PC-9 (cell line): ENCODE results near the gene SNPH. TPM values are rescaled to one million over a fixed set of nuclear protein-coding genes. Genes with fewer than 3 reads are reported as not detected.

Experiments
- BruUV-seq: library from RNA; stranded (reverse); fragments of 400-500 nt; replicated peaks from 2 replicates; lab custom pipeline; 2021; lab: Mats Ljungman, UMichigan
- CTCF ChIA-PET: fragments of 300-600 bp; sonication (Branson Sonifier 250); formaldehyde crosslinking; loops from one replicate; lab custom pipeline; 2022; ENCODE audit warnings: antibody characterized with exemption; lab: Charles Lee
- POLR2A ChIA-PET: fragments of 300-600 bp; sonication (Branson Sonifier 250); formaldehyde crosslinking; loops from one replicate; lab custom pipeline; 2022; ENCODE audit warnings: antibody characterized with exemption; ENCODE audit not compliant: unreplicated experiment; lab: Charles Lee
- DNase-seq, 2 experiments: peaks; one replicate each; pipeline versions ENCODE4 v3.0.0 to v3.0.0-alpha.2; 2015 to 2022; ENCODE audit warnings: mixed read lengths in 1 of 2
- H2AFZ ChIP-seq: fragments of 200-600 bp; sonication (generic); 2 replicates; pipeline ENCODE4 v1.8.1; 2017; ENCODE audit warnings: antibody characterized with exemption
- H3F3A ChIP-seq: fragments of 200-600 bp; sonication (generic); 2 replicates; pipeline ENCODE4 v1.8.1; 2017; ENCODE audit warnings: antibody characterized with exemption, mild to moderate bottlenecking, low read depth; ENCODE audit not compliant: insufficient read depth
- H3K27ac ChIP-seq: fragments of 200-600 bp; sonication (generic); 2 replicates; pipeline ENCODE4 v1.6.1; 2016; ENCODE audit warnings: mixed run types
- H3K27me3 ChIP-seq: fragments of 200-600 bp; sonication (generic); 2 replicates; pipeline ENCODE4 v1.6.1; 2016; ENCODE audit warnings: low read depth, mixed run types; ENCODE audit not compliant: insufficient read depth
- H3K36me3 ChIP-seq: fragments of 200-600 bp; sonication (generic); 2 replicates; pipeline ENCODE4 v1.6.1; 2016; ENCODE audit warnings: low read depth, mixed run types
- H3K4me1 ChIP-seq: fragments of 200-600 bp; sonication (generic); replicated peaks from 2 replicates; pipeline ENCODE4 v1.6.1; 2016; ENCODE audit warnings: mixed run types; ENCODE audit not compliant: insufficient read depth
- H3K4me2 ChIP-seq: fragments of 200-600 bp; sonication (generic); 2 replicates; pipeline ENCODE4 v1.6.1; 2017; ENCODE audit warnings: mixed run types
- H3K4me3 ChIP-seq: fragments of 200-600 bp; sonication (generic); 2 replicates; pipeline ENCODE4 v1.6.1; 2016; ENCODE audit warnings: mixed run types
- H3K79me2 ChIP-seq: fragments of 200-600 bp; sonication (generic); 2 replicates; pipeline ENCODE4 v1.6.1; 2017; ENCODE audit warnings: low read depth, mixed run types
- H3K9me2 ChIP-seq: fragments of 200-600 bp; sonication (generic); 2 replicates; pipeline ENCODE4 v1.8.1; 2017; ENCODE audit warnings: mild to moderate bottlenecking; ENCODE audit not compliant: insufficient read depth
- H3K9me3 ChIP-seq: fragments of 200-600 bp; sonication (generic); 2 replicates; pipeline ENCODE4 v1.8.1; 2016; ENCODE audit warnings: low read depth; ENCODE audit not compliant: insufficient read depth
- H4K20me1 ChIP-seq: fragments of 200-600 bp; sonication (generic); 2 replicates; pipeline ENCODE4 v1.8.1; 2017; ENCODE audit not compliant: insufficient read depth
- CTCF ChIP-seq: fragments of 200-600 bp; sonication (generic); conservative IDR thresholded peaks from 2 replicates; pipeline ENCODE4 v1.6.1; 2017; ENCODE audit warnings: mixed run types, antibody characterized with exemption, mild to moderate bottlenecking, moderate library complexity
- EZH2 ChIP-seq: fragments of 200-600 bp; sonication (generic); IDR thresholded peaks from 2 replicates; pipeline ENCODE4 v1.8.0; 2017; ENCODE audit warnings: antibody characterized with exemption, low read depth
- intact Hi-C: fragments of 100-400 bp; cut with micrococcal nuclease; formaldehyde crosslinking; loops from one replicate; pipeline ENCODE4 v1.10.0; 2022; ENCODE audit not compliant: unreplicated experiment
- total RNA-seq: library from RNA; stranded (reverse); gene quantifications from 2 replicates; pipeline ENCODE4 v1.2.3, GENCODE V29; 2021

Gene SNPH
- total RNA-seq, 1 experiment from 2014 or later = 3.4 TPM

GRCh38 chr20:1274485-1275311, 8.6 kb downstream of the SNPH start:
- BruUV-seq = no TSS peak
- Histone ChIP-seq H3K9me2 (no peaks in the 10 kb centered on the region), H3K4me1 (no peaks in the 10 kb centered on the region), H4K20me1 (no peaks in the 10 kb centered on the region), H3K79me2 (no peaks in the 10 kb centered on the region), H3K9me3 (no peaks in the 10 kb centered on the region), H3K27me3 (no peaks in the 10 kb centered on the region), H3K4me2 (no peak overlapping the region), H2AFZ (no peak overlapping the region), H3K27ac (no peak overlapping the region), H3K4me3 (no peak overlapping the region), H3F3A (no peaks in the 10 kb centered on the region; the same call in 1 of the 2 replicates), H3K36me3 (no peaks in the 10 kb centered on the region)
- TF ChIP-seq EZH2 (no peak), CTCF (no peak)
- intact Hi-C loops = no loop called here
- POLR2A ChIA-PET = interaction anchor here (0.5 to 0.8 kb wide), 2 partner anchors 32 to 732 kb away, joined by 4 to 6 read pairs; no protein-coding TSS in a partner anchor
- CTCF ChIA-PET = no interaction called here
- DNase-seq = no peak

- Histone ChIP-seq H4K20me1 (no peaks in the 10 kb centered on the region), H3K4me3 (no peak overlapping the region), H3K79me2 (no peaks in the 10 kb centered on the region), H3K4me1 (no peaks in the 10 kb centered on the region), H2AFZ (no peak overlapping the region), H3F3A (no peaks in the 10 kb centered on the region; the same call in 1 of the 2 replicates), H3K27ac (no peak overlapping the region), H3K9me3 (no peaks in the 10 kb centered on the region), H3K36me3 (no peaks in the 10 kb centered on the region), H3K9me2 (no peaks in the 10 kb centered on the region), H3K4me2 (no peak overlapping the region), H3K27me3 (no peaks in the 10 kb centered on the region)
- TF ChIP-seq EZH2 (no peak), CTCF (no peak)
- intact Hi-C loops = no loop called here
- no TSS peak for BruUV-seq
- ChIA-PET CTCF (no interaction called here), POLR2A (interaction anchor here (0.8 kb wide), 1 partner anchor 34 kb away, joined by 6 read pairs; no protein-coding TSS in a partner anchor)
- DNase-seq = no peak
Measured at GRCh38 chr20:1275919-1276318, 9.8 kb downstream of the SNPH start.

GRCh38 chr20:1277529-1278322, 11.6 kb downstream of the SNPH start:
- Histone ChIP-seq H3K27ac (no peak overlapping the region), H4K20me1 (no peaks in the 10 kb centered on the region), H3K4me1 (no peaks in the 10 kb centered on the region), H3K79me2 (no peaks in the 10 kb centered on the region), H3F3A (no peaks in the 10 kb centered on the region), H2AFZ (no peak overlapping the region), H3K9me2 (no peaks in the 10 kb centered on the region), H3K4me3 (no peak overlapping the region), H3K4me2 (no peak overlapping the region), H3K9me3 (no peaks in the 10 kb centered on the region), H3K27me3 (no peaks in the 10 kb centered on the region), H3K36me3 (no peaks in the 10 kb centered on the region)
- DNase-seq = no peak
- CTCF ChIA-PET = interaction anchor here (0.6 kb wide), 1 partner anchor 205 kb away, joined by 6 read pairs; no protein-coding TSS in a partner anchor
- BruUV-seq = no TSS peak
- TF ChIP-seq CTCF = no peak
- TF ChIP-seq EZH2 = no peak
- intact Hi-C loops = no loop called here
- POLR2A ChIA-PET = no interaction called here
